RKO (cell line): ENCODE results near the gene ASS1.

Experiments
- DNase-seq: peaks from one replicate; pipeline ENCODE4 v3.0.0-alpha.2; 2016; ENCODE audit warnings: low spot score

Gene ASS1

GRCh38 chr9:130532426-130533080 lies 87.8 kb downstream of the ASS1 start:
- DNase-seq, result no peak

- no peak for DNase-seq
Observed at GRCh38 chr9:130535818-130536521, 91.2 kb downstream of the ASS1 start.

GRCh38 chr9:130536701-130537107 lies 91.9 kb downstream of the ASS1 start:
- DNase-seq, result no peak

- no peak for DNase-seq
Observed at GRCh38 chr9:130537346-130538050, 92.7 kb downstream of the ASS1 start.

- DNase-seq, result peak; percentile 90
Observed at GRCh38 chr9:130539420-130540223, 94.9 kb downstream of the ASS1 start.

- DNase-seq, result peak; percentile 36
Observed at GRCh38 chr9:130541533-130541932, 96.8 kb downstream of the ASS1 start.

- DNase-seq, result no peak
Observed at GRCh38 chr9:130542038-130542437, 97.3 kb downstream of the ASS1 start.

GRCh38 chr9:130542457-130543228 lies 97.9 kb downstream of the ASS1 start:
- peak; percentile 26 for DNase-seq

GRCh38 chr9:130543368-130543767 lies 98.6 kb downstream of the ASS1 start:
- no peak for DNase-seq

- no peak for DNase-seq
Observed at GRCh38 chr9:130543859-130544258, 99.1 kb downstream of the ASS1 start.

GRCh38 chr9:130544364-130544763 lies 99.6 kb downstream of the ASS1 start:
- DNase-seq, result no peak

GRCh38 chr9:130548103-130548502 lies 103.3 kb downstream of the ASS1 start:
- no peak for DNase-seq

- peak; percentile 47 for DNase-seq
Observed at GRCh38 chr9:130549093-130549735, 104.5 kb downstream of the ASS1 start.
